GM12878 (cell line): ENCODE data around the gene TAS2R39.

ENCODE experiments used
- BHLHE40 ChIP-seq, 2 experiments: fragments of 450-650 bp in 1 of 2; IDR thresholded peaks; 2 replicates each; pipeline ENCODE4 v1.6.1; 2011 to 2017; ENCODE audit warnings: low read depth in 2 of 2, borderline replicate concordance in 1 of 2, improper control_type of control experiment in 1 of 2, low read length in 1 of 2, mild to moderate bottlenecking in 1 of 2
- CEBPB ChIP-seq, 2 experiments: fragments of 150-350 bp in 1 of 2; IDR thresholded peaks; 2 replicates each; pipeline ENCODE4 v1.6.1; 2012 to 2014; ENCODE audit warnings: low read depth in 2 of 2, low read length in 2 of 2, borderline replicate concordance in 1 of 2, inconsistent platforms in 1 of 2
- CTCF ChIP-seq, 3 experiments: IDR thresholded peaks in 2 of 3; conservative IDR thresholded peaks in 1 of 3; 2 replicates each; pipeline ENCODE4 v1.5.1; 2011; ENCODE audit warnings: low read depth in 3 of 3, low read length in 3 of 3, mild to moderate bottlenecking in 3 of 3, control low read depth in 2 of 3, moderate library complexity in 2 of 3, inconsistent platforms in 1 of 3, mixed read lengths in 1 of 3; ENCODE audit not compliant: control insufficient read depth in 2 of 3, insufficient read depth in 1 of 3; ENCODE audit errors: extremely low read depth in 1 of 3
- EP300 ChIP-seq, 2 experiments: fragments of 150-350 bp in 1 of 2; IDR thresholded peaks; 2 replicates each; pipeline ENCODE4 v1.6.1; 2011 to 2012; ENCODE audit warnings: low read depth in 2 of 2, low read length in 2 of 2, borderline replicate concordance in 1 of 2, improper control_type of control experiment in 1 of 2, inconsistent platforms in 1 of 2; ENCODE audit not compliant: control insufficient read depth in 1 of 2
- LARP7 ChIP-seq: fragments of 450-650 bp; IDR thresholded peaks from 2 replicates; pipeline ENCODE4 v1.6.1; 2017; ENCODE audit warnings: mild to moderate bottlenecking
- POLR2A ChIP-seq: IDR thresholded peaks from 2 replicates; pipeline ENCODE4 v1.6.1; 2011; ENCODE audit warnings: low read depth, mild to moderate bottlenecking, low read length
- POLR2AphosphoS2 ChIP-seq: IDR thresholded peaks from 2 replicates; pipeline ENCODE4 v1.6.1; 2011; ENCODE audit warnings: low read depth, mild to moderate bottlenecking, low read length, improper control_type of control experiment, moderate library complexity

- TF ChIP-seq CTCF (IDR thresholded peaks at IDR 0.05 in 2 of 3, conservative IDR thresholded peaks at IDR 0.05 in 1 of 3; ENCODE audit: control insufficient read depth in 2 of 3, extremely low read depth in 1 of 3, insufficient read depth in 1 of 3, low read depth in 3 of 3, low read length in 3 of 3) (no peak), LARP7 (no peak), POLR2AphosphoS2 (no peak), POLR2A (no peak), CEBPB (IDR thresholded peaks at IDR 0.05; ENCODE audit: borderline replicate concordance in 1 of 2, low read depth in 2 of 2, low read length in 2 of 2) (no peak), EP300 (IDR thresholded peaks at IDR 0.05; ENCODE audit: borderline replicate concordance in 1 of 2, control insufficient read depth in 1 of 2, low read depth in 2 of 2, low read length in 2 of 2) (no peak), BHLHE40 (IDR thresholded peaks at IDR 0.05; ENCODE audit: borderline replicate concordance in 1 of 2, low read depth in 2 of 2, low read length in 1 of 2) (no peak)
Measured at GRCh38 chr7:143210541-143210940, 27.3 kb downstream of the TAS2R39 start.
